ENCODE data around the gene RNF151.
"Not testable (repeated sequence)": the region's sequence is repeated elsewhere in the genome, so short reads cannot be mapped to it uniquely, and the experiment has no call there.

RNF151 gene

DNA sequence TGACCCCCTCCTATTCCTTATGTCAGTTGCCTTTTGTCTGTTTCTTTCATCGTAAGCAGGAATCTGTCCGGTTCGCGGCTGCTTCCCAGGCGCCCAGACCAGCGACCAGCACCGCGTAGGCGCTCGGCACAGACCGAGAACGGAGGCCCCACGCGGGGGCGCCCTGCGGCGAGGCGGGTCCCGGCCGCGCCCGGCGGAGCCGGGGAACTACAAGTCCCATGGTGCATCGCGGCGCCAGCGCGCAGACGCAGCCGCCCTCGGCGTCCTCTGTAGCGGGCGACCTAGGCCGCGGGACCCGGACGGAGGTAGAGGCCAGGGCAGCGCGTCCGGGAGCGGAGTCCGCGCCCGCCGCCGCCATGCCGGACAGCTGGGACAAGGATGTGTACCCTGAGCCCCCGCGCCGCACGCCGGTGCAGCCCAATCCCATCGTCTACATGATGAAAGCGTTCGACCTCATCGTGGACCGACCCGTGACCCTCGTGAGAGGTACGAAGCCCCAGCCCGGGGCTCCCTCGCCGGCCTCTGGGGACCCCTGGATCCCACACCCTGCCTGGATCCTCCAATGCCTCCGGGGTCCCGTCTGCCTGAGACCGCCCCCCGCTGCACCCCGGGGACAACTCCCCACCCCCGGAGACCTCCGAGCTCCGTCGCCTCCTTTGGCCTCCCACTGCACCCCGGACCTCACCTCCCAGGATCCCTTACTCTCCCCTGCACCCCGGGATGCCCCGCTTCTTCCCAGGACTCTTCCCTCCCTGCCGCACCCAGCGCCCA lies 7.2 kb upstream of the RNF151 start, which contains the start of gene NDUFB10:
TSS of gene NDUFB10 (plus strand) at position 270 of the 771 bp plus-strand sequence. CDS start at position 357, 87 bp downstream.
- DNase-seq (ENCODE audit: low read depth, low spot score): peak; percentile 77

DNA sequence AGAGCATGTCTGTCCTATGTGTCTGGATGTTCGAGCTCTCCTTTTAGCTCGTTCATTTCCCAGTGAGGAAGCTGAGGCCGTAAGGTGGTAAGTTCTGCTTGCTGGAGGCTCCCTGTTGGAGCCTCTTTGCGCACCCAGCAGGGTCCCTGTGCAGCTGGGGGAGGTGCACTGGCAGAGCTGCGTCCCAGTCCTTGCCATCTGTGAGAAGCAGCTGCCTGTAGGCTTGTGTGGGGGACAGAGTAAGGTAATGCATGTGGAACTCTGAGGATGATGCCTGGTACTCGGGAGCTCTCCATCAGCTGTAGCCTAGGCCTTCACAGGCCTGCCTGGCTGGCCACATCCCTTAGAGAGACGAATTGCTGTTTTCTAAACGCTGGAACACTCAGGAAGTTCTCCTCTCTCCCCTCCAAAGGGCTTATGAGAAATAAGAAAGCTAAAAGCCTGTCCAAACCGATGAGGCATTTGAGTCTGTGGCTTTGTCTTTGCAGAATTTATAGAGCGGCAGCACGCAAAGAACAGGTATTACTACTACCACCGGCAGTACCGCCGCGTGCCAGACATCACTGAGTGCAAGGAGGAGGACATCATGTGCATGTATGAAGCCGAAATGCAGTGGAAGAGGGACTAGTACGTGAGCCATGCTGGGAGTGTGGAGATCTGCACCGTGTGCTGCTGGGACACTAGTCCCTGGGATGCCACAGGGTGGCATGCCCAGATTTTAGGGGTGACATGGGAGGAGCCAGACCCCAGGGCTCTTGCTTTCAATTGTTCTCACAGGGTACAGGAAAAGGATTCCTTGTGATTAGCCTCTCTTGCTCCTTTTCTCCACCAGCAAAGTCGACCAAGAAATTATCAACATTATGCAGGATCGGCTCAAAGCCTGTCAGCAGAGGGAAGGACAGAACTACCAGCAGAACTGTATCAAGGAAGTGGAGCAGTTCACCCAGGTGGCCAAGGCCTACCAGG lies 5.7 kb upstream of the RNF151 start:
- no peak for DNase-seq (ENCODE audit: low read depth, low spot score)

DNA sequence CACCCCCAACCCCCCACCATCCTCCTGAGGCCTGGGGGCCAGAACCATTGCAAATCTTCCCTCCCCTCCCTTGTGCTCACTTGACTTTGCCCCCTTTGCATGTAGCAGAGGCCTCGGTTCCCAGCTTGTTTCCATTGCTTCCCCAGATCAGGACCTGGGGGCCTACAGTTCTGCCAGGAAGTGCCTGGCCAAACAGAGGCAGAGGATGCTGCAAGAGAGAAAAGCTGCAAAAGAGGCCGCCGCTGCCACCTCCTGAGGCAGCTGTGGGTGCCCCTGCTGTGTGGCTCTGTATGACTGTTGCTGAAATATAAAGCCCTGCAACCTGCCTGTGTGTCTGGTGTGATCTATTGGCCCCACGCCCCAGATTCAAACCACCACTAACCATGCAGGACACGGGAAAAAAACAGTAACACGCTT lies 5.0 kb upstream of the RNF151 start:
- DNase-seq (ENCODE audit: low read depth, low spot score): no peak

DNA sequence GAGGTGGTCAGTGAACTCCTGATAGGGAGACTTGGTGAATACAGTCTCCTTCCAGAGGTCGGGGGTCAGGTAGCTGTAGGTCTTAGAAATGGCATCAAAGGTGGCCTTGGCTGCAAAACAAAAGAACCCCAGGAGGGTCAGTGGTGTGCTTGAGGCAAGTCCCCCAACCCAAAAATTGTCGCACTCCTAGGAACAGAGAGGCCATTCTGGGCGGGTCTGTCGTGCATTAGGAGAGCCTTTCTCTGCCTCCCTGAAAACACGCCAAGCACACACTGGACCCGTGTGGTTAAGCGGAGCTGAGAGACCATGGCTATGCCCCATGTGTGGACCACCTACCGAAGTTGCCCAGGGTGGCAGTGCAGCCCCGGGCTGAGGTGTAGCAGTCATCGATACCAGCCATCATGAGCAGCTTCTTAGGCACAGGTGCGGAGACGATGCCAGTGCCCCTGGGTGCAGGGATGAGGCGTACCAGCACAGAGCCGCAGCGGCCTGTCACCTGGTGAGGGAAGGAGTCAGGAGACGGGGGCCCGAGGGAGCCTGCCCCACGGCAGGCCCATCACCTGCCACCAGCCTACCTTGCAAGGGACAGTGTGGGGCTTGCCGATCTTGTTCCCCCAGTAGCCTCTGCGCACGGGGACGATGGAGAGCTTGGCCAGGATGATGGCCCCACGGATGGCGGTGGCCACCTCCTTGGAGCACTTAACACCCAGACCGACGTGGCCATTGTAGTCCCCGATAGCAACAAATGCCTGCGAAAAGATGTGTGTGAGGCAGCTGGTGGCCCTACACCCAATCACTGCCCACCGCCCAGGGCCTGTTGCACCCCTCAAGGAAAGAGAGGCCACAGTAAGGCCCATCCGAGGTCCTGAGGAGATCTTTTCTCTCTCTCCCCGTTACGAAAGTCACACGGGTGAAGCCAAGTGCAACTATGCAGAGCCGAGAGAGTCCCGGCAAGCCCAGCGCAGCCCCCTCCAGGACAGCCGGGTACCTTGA lies 4.2 kb upstream of the RNF151 start:
- DNase-seq (ENCODE audit: low read depth, low spot score): not testable (repeated sequence)

DNA sequence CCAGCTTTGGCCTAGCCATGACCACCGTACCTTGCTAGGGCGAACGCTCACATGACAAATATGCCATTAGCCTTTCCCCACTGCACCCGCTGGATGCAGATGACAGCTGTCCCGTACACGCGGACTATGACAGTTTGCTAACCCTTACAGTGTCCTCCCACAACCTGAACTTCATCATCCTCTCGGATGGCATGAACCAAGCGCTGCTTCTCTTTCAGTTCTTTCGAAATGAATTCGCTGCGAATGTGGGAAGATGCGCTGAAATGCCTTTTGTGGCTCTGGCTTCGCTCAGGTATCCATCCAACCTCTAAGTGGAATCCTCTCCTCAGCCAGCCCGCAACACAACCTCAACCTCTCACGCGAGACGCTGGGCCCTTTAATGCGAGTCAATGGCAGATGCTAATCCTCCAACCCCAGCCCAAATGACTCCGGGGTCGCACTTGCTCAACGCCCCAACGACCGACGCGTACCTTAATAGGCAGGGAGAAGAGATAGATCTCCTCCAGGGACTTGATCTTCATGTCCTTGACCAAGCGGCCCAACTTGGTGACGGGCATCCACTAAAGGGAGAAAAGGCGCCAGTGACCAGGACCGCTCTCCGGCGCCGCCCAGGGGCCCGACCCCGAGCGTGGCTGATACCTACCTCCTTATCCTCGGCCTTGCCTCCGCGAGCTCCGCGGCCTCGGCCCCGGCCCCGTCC lies 2.7 kb upstream of the RNF151 start:
- DNase-seq (ENCODE audit: low read depth, low spot score): no peak

DNA sequence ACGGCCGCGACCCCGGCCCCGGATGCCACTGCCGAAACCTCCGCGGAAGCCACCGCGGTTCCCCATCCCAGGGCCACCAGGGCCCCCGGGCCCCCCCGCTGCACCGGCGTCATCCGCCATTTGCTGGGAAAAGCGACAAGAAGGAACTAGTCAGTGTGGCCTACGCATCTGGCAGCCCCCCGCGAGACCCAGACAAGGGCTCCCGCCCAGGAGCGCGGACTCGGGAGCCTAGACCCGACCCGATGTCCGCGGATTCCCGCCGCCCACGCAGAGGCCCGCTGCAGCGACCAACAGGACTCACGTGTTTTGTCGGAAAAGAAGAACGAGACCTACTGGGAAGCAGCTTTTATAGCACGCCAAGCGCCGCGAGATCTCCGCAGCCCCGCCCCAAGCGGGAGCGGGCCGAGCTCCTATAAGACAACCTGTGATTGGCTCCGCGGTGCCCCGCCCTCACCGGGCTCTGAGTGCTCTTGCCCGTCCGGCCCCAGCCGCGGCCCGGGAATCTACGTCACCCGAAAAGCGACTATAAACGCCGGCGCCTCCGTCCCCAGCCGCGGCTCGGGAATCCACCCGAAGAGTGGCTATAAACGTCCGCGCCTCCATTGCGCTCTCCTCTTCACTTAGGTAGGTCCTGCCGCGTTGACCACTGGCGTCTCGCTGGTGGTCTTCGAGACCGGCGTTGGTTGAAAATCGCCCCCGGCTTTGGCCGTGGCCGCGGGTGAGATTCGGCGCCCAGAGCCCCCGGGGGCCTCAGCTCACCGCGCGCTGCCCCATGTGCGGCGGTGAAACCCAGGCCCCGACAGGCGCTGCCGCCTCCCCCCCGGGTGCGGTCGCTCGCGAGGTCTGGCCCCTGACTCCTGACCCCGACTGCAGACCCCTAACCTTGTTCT lies 1.9 kb upstream of the RNF151 start, which contains the start of gene RPS2:
TSS of gene RPS2 (minus strand) at position 321 of the 890 bp plus-strand sequence. CDS start at position 120, 201 bp downstream.
- DNase-seq (ENCODE audit: low read depth, low spot score): peak; percentile 99

DNA sequence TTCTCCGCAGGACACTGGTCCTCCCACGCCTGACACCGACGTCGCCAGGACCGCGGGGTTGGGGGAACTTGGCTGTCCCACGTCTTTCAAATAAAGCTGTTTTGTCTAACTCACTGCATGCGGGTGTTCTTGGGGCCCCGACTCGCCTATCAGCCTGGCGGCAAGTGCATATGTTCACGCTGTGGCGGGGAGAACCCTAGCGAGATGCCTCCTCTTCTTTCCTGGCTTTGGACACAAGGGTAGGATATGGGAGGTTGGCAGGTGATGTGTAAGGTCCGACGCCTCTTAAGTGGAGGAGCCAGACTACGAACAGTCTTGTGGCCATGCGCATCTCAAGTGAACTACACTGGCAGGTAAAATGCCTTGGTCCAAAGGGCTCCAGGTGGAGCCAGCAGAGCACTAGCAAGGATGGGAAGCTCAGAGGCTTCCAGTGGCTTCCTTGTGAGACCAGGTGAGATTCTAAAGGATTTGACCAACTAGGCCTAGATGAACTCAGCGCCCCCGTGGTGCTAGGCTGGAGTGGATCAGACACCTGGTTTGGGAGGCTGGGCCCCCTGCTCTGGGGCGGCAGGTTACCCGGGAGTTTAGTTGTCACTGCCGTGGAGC lies 1.2 kb upstream of the RNF151 start:
- no peak for DNase-seq (ENCODE audit: low read depth, low spot score)

DNA sequence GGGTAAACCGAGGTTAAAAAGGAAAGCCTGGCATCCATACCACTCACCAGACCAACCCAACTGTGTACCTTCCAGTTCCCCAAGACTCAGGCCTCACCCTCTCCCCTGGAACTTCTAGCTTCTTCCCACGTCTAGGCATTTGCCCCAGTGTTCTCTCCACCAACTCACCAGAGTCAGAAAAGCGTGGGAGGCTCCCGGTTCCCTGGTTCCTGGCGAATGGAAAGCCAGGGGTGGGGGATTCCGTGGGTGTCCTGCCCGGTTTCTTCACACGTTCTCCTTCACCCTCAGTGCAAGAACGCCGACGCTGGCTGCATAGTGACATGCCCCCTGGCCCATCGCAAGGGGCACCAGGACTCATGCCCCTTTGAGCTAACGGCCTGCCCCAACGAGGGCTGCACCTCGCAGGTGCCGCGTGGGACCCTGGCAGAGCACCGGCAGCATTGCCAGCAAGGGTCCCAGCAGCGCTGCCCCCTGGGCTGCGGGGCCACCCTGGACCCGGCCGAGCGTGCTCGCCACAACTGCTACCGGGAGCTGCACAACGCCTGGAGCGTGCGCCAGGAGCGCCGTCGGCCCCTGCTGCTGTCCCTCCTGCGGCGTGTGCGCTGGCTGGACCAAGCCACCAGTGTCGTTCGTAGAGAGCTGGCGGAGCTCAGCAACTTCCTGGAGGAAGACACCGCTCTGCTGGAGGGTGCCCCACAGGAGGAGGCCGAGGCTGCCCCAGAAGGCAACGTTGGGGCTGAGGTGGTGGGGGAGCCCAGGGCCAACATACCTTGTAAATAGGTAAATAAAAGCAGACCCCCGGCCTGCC lies 1.7 kb downstream of the RNF151 start:
- DNase-seq (ENCODE audit: low read depth, low spot score): no peak

DNA sequence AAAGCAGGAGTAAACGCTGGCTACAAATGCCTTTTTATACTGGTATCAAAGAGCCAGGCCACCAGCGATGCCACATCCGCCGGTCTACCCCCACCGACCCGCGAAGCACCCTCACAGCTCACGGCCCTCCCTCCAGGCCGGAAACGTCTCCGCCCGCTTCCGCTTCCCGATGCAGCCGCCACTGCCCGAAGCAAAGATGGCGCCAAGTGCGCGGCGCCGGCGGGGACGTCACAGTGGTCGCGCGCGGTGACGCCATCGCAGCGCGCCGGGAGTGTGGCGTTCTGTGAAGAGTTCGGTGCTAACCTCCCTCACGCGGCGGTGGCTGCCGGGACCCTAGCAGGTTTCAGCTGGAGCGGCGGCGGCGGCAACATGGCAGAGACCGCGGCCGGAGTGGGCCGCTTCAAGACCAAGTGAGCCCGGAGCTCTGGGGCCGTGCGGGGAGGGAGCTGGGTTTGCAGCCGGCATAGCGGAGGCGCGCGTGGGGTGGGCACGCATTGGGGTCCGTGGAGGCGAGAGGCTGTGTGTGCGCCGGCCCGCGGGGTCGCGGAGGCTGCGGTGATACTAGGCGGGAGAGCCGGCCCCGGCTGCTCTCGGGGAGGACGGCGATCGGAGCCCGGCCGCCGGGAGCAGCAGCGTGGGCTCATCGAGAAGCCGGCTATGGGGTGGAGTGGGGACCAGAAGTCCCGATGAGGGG lies 5.3 kb downstream of the RNF151 start, which contains the start of gene TBL3:
TSS of gene TBL3 (plus strand) at position 258 of the 694 bp plus-strand sequence. CDS start at position 370, 112 bp downstream.
- DNase-seq (ENCODE audit: low read depth, low spot score): peak; percentile 90

DNA sequence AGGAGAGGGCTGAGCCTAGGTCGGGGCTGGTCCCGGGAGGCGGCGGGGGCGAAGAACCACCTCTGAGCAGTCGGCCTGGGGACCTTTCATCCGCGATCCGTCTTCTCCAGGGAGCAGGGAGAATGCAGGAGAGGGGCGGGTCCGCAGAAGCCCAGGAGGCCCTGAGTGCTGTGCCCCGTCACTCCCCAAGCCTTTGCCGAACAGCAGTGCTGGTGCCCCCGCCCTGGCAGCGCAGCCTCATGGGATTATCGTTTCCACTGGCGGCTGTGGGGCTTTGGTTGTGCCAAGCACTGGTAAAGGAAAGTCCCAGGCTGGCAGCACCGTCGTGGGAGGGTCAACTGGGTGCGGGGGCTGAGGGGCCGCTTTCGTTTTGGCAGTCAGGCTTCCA lies 5.8 kb downstream of the RNF151 start:
- DNase-seq (ENCODE audit: low read depth, low spot score): no peak

DNA sequence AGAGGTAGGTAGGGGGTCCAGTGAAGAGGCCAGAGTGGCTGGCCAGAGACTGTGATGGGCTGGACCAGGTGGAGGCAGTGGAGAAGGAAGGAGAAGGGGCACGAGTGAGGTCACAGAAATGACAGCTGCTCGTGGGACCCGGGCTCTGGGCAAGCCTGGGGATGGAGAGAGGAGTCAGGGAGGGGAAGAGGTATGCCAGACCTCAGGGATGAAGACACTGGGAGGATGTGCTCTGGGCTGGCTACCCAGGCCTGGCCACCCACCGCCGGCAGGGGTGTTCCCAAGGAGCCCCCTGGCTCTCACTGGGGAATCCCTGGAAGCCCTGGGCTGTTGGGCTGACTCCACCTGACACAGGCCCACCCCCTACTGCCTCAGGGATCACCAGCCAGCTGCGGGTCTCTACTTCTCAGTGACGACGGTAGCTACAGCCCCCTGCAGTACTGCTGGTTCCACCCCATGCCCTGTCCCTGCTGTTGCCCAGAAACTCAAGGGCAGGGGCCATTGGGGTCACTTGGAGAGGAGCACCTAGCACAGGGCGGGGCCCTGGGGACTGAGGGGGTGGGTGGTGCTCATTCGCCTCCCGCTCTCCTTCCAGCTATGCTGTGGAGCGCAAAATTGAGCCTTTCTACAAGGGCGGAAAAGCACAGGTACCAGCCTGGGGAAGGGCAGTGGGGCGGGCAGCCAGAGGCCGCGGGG lies 7.0 kb downstream of the RNF151 start:
- DNase-seq (ENCODE audit: low read depth, low spot score): no peak

DNA sequence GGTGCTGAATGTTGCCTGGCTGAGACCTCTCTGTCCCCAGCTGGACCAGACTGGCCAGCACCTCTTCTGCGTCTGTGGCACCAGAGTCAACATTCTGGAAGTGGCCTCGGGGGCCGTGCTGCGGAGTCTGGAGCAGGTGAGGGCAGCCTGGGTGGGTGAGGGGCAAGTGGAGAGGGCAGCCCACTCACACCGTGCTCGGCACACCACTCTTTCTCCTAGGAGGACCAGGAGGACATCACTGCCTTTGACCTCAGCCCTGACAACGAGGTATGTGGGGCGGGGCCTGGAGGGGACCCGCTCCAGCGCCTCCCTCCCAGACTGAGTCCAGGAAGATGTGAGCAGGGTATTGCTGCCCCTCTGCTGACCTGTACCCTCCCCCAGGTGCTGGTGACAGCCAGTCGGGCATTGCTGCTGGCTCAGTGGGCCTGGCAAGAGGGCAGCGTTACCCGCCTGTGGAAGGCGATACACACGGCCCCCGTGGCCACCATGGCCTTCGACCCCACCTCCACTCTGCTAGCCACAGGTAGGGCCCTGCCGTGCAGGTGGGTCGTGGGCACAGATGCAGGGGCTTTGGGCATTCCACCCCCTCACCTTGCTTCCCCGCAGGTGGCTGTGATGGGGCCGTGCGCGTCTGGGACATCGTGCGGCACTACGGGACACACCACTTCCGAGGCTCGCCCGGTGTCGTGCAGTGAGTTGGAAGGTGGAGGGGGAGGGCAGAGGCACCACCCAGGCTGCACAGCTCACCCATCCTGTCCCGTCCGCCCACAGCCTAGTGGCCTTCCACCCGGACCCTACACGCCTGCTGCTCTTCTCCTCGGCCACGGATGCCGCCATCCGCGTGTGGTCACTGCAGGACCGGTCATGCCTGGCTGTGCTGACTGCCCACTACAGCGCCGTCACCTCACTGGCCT lies 7.8 kb downstream of the RNF151 start:
- DNase-seq (ENCODE audit: low read depth, low spot score): no peak

DNA sequence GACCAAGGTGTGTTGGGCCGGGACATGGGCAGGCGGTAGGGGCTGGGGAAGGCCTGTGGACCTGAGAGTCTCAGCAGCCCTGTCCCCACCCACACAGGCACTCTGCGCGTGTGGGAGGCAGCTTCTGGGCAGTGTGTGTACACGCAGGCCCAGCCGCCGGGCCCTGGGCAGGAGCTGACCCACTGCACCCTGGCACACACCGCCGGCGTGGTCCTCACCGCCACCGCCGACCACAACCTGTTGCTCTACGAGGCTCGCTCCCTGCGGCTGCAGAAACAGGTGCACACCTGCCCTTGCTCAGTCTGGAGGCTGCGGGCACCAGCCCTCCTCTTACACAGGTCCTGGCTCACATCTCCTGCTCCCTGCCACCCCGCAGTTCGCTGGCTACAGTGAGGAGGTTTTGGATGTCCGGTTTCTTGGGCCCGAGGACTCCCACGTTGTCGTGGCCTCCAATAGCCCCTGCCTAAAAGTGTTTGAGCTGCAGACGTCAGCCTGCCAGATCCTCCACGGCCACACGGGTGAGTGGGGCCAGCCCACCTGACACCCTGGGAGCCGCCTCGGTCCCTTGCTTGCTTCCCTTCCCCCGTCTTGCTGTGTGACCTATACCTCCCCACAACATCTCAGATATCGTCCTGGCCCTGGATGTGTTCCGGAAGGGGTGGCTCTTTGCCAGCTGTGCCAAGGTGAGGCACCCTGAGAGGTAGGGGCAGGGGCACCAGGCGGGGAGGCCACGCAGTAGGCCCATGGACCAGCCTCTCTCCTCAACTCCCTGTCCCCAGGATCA lies 9.0 kb downstream of the RNF151 start:
- no peak for DNase-seq (ENCODE audit: low read depth, low spot score)

DNA sequence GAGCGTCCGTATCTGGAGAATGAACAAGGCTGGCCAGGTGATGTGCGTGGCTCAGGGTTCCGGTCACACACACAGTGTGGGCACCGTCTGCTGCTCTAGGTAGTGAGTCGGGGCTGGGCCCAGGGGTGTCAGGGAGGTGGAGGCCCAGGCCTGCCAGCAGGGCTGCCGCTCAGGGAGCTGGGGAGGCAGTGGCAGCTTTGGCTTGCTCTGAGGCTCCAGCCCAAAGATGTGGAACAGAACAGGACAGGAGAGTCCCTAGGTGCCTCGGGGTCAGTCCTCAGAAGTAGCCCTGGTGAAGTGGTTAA lies 9.5 kb downstream of the RNF151 start:
- no peak for DNase-seq (ENCODE audit: low read depth, low spot score)

Measured in activated naive CD8-positive, alpha-beta T cell treated with anti-CD3 and anti-CD28 coated beads, Interleukin-2, amount 50 U/mL, for 16 hours (primary cell).